Esophagus muscularis mucosa (tissue), 4 donors: ENCODE measurements around the gene HSPB7. TPM values are rescaled to one million over a fixed set of nuclear protein-coding genes. Genes with fewer than 3 reads are reported as not detected.

ENCODE experiments used
- DNase-seq: peaks from one replicate; pipeline ENCODE4 v3.0.0-alpha.2; 2017; ENCODE audit errors: extremely low spot score
- H3K27ac ChIP-seq, 4 donors: fragments of 200-600 bp; sonication (generic); replicated peaks in 1 of 4; 1 replicate in 3 of 4; 2 replicates in 1 of 4; pipeline ENCODE4 v1.5.1; 2016 to 2019; ENCODE audit warnings: mild to moderate bottlenecking in 1 of 4
- H3K27me3 ChIP-seq, 4 donors: fragments of 200-600 bp; sonication (generic); one replicate each; pipeline versions ENCODE4 v1.5.1 to v1.6.0; 2016 to 2019
- H3K36me3 ChIP-seq, 4 donors: fragments of 200-600 bp; sonication (generic); one replicate each; pipeline ENCODE4 v1.5.1; 2016 to 2019
- H3K4me1 ChIP-seq, 4 donors: fragments of 200-600 bp; sonication (generic); one replicate each; pipeline ENCODE4 v1.5.1; 2016 to 2019
- H3K4me3 ChIP-seq, 4 donors: fragments of 200-600 bp; sonication (generic); 1 replicate in 2 of 4; 2 replicates in 2 of 4; pipeline ENCODE4 v1.5.1; 2016 to 2019; ENCODE audit warnings: mild to moderate bottlenecking in 4 of 4, moderate library complexity in 1 of 4
- H3K9me3 ChIP-seq, 4 donors: fragments of 200-600 bp; sonication (generic); 1 replicate in 3 of 4; 2 replicates in 1 of 4; pipeline ENCODE4 v1.5.1; 2016 to 2019
- EP300 ChIP-seq: sonication (generic); formaldehyde crosslinking; IDR thresholded peaks from one replicate; pipeline ENCODE4 v1.6.1; 2017; ENCODE audit warnings: antibody characterized with exemption
- POLR2A ChIP-seq: fragments of 450-650 bp; IDR thresholded peaks from one replicate; pipeline ENCODE4 v1.6.1; 2017; ENCODE audit warnings: antibody characterized with exemption, moderate library complexity, mild to moderate bottlenecking, low read depth
- POLR2AphosphoS5 ChIP-seq, 2 donors: sonication (generic); formaldehyde crosslinking; IDR thresholded peaks; one replicate each; pipeline ENCODE4 v1.6.1; 2017; ENCODE audit warnings: antibody characterized with exemption in 2 of 2
- WGBS: methylation state at CpG from one replicate; pipeline ENCODE4 v1.1.5; 2018; 5-methylcytosine and 5-hydroxymethylcytosine counted together
- intact Hi-C: fragments of 100-400 bp; cut with DNase I; formaldehyde crosslinking; loops from one replicate; pipeline ENCODE4 v1.15.1; 2023
- small RNA-seq, 3 donors: library from RNA; depleted of rRNA; stranded (forward); fragments of <200 nt; gene quantifications; one replicate each; pipeline ENCODE3, GENCODE V24; 2016
- total RNA-seq, 4 donors: library from RNA; depleted of rRNA; stranded (reverse); fragments of >200 nt; gene quantifications; one replicate each; pipeline versions ENCODE4 v1.1.0 to v1.2.1, GENCODE V29; 2016
- TF ChIP-seq, protein P1 (sequence below), 3 experiments: fragments of 200-600 bp in 2 of 3; fragments of 450-650 bp in 1 of 3; sonication (generic) in 2 of 3; IDR thresholded peaks; one replicate each; pipeline ENCODE4 v1.5.1; 2017 to 2019; ENCODE audit warnings: antibody characterized with exemption in 3 of 3, mild to moderate bottlenecking in 2 of 3, moderate library complexity in 1 of 3

Gene HSPB7
- total RNA-seq, 4 donors from 2014 or later = 111 to 408 (median 279) TPM

DNA sequence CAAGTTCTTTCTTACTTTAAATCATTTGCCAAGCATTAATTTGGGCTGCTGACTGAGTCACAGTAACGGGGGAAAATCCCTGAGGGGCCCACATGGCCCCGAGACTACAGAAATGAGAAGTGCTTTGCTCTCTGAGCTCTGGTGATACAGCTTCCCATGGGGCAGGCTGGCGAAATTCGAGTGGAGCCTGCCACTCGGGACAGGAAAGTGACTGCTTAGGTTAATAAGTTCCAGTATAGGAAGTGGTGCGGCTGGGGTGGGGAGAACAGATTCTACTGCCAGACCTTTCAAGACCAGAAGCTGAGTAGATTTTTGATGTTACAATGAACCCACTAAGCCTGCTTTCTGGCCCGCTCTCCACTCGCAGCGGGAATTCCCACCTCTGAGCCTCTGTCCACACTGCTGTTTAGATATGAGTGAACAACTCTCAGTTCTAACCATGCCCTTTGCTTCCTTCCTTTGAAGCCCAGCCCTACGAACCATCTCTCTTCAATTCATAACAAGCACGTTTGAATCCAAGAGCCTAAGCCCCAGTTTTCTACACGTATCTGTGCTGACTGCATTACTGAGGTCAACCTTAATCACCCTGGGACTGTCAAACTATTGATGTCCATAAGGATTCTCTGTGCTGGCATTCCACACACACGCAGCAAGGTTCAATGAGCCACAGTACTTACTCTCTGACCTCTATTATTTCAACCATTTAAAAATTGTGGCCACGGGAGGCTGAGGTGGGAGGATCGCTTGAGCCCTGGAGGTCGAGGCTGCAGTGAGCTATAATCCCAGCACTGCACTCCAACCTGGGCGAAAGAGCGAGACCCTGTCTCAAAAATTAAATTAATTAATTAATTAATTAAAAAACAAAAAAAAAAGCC lies 51.5 kb downstream of the HSPB7 start:
- Histone ChIP-seq H3K9me3 (no peaks in the 10 kb centered on the region), H3K36me3 (peaks cover 0 to 34% (median 19%) of the 10 kb centered on the region in 4 donors), H3K27me3 (no peaks in the 10 kb centered on the region), H3K4me3 (peak overlapping the region in 1 of 4 donors; percentile 4), H3K4me1 (peaks cover 19 to 62% (median 57%) of the 10 kb centered on the region in 4 donors), H3K27ac (peak overlapping the region; percentile 36 to 66 (median 58))
- TF ChIP-seq EP300 (no peak), POLR2A (no peak), POLR2AphosphoS5 (IDR thresholded peaks at IDR 0.05) (no peak)
- TF ChIP-seq, protein P1, sequence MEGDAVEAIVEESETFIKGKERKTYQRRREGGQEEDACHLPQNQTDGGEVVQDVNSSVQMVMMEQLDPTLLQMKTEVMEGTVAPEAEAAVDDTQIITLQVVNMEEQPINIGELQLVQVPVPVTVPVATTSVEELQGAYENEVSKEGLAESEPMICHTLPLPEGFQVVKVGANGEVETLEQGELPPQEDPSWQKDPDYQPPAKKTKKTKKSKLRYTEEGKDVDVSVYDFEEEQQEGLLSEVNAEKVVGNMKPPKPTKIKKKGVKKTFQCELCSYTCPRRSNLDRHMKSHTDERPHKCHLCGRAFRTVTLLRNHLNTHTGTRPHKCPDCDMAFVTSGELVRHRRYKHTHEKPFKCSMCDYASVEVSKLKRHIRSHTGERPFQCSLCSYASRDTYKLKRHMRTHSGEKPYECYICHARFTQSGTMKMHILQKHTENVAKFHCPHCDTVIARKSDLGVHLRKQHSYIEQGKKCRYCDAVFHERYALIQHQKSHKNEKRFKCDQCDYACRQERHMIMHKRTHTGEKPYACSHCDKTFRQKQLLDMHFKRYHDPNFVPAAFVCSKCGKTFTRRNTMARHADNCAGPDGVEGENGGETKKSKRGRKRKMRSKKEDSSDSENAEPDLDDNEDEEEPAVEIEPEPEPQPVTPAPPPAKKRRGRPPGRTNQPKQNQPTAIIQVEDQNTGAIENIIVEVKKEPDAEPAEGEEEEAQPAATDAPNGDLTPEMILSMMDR (IDR thresholded peaks at IDR 0.05) = no peak
- intact Hi-C loops = no loop called here
- no peak for DNase-seq
- WGBS = 62% methylated on average over 18 of the region's 18 CpGs

DNA sequence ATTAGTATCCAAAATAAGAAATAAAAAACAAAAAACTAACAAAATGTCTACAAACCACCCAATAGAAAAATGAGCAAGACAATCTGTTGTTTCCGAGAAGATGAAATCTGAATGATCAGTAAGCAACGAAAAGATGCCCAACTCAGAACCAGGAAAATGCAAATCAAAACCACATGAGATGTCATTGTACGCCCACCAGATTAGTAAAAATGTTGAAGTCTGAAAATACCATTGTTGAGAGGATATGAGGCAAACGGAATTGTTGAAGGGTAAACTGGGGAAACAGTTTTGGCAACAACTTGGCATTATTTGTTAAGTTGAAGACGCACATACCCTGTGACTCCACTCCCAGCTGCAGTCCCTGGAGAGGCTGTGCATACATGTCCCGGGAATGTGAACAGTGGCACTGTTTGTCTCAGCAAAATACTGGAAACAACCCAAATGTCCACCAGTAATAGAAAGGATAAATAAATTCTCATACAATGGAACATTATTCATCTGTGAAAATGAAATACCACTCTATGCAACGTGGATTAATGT lies 52.5 kb downstream of the HSPB7 start:
- no peak overlapping the region for H3K4me3 ChIP-seq
- H3K27me3 ChIP-seq = no peaks in the 10 kb centered on the region
- WGBS = 53% methylated on average over 7 of the region's 7 CpGs
- peaks cover 0 to 27% (median 15%) of the 10 kb centered on the region in 4 donors for H3K36me3 ChIP-seq
- H3K27ac ChIP-seq = peak overlapping the region; percentile 36 to 66 (median 58)
- intact Hi-C loops = no loop called here
- H3K4me1 ChIP-seq = peaks cover 19 to 68% (median 59%) of the 10 kb centered on the region in 4 donors
- H3K9me3 ChIP-seq = no peaks in the 10 kb centered on the region
- TF ChIP-seq EP300 (no peak), POLR2AphosphoS5 (IDR thresholded peaks at IDR 0.05) (peak in 1 of 2 donors; percentile 28)
- TF ChIP-seq, protein P1 (IDR thresholded peaks at IDR 0.05) = no peak
- DNase-seq = no peak

Small RNA genes within 50 kb of the gene (small RNA-seq; reads per million reads assigned to genes)
- 0 reads per million in 3 donors for gene AL355994.1
- 0 reads per million in 3 donors for gene AL355994.5

Other genes starting within 250 kb of the HSPB7 start
- 1 to 10 TPM in 2 of 4 donors, under 1 TPM in 2; 0.52 to 1.3 (median 0.95) TPM for gene UQCRHL, start 210.4 kb downstream of the HSPB7 start, total RNA-seq
- gene SPEN, start 170.3 kb downstream of the HSPB7 start, total RNA-seq = 10 to 100 TPM; 34.6 to 49.9 (median 44.7) TPM
- 10 to 100 TPM; 29.5 to 40.8 (median 34.6) TPM for gene ZBTB17, start 41.9 kb downstream of the HSPB7 start, total RNA-seq
- not detected for gene SRARP, start 13.8 kb downstream of the HSPB7 start, total RNA-seq
- under 1 TPM in 3 of 4 donors, not detected in 1; 0.17 to 0.42 (median 0.33) TPM for gene CLCNKA, start 4.0 kb upstream of the HSPB7 start, total RNA-seq
- gene CLCNKB, start 25.7 kb upstream of the HSPB7 start, total RNA-seq = under 1 TPM in 1 of 4 donors, not detected in 3; 0.34 TPM
- gene FAM131C, start 55.6 kb upstream of the HSPB7 start, total RNA-seq = under 1 TPM in 2 of 4 donors, not detected in 2; 0.33 to 0.39 TPM
- 10 to 100 TPM in 2 of 4 donors, 1 to 10 TPM in 2; 5.8 to 15.7 (median 11.3) TPM for gene EPHA2, start 138.0 kb upstream of the HSPB7 start, total RNA-seq
- 1 to 10 TPM; 3.3 to 4.6 (median 3.9) TPM for gene ARHGEF19, start 194.6 kb upstream of the HSPB7 start, total RNA-seq
- 10 to 100 TPM in 2 of 4 donors, 1 to 10 TPM in 2; 7.5 to 26.0 (median 12.2) TPM for gene CPLANE2, start 219.1 kb upstream of the HSPB7 start, total RNA-seq